Measurements from ENCODE around the gene RAB23.

GRCh38 chr6:57147955-57148858 lies 73.9 kb downstream of the RAB23 start:
- TF ChIP-seq EP300 (IDR thresholded peaks at IDR 0.05; ENCODE audit: borderline replicate concordance), result no peak
- TF ChIP-seq MAX (IDR thresholded peaks at IDR 0.05), result no peak
- TF ChIP-seq RAD21 (IDR thresholded peaks at IDR 0.05; ENCODE audit: low read depth), result no peak
- no peak for TF ChIP-seq CEBPB (IDR thresholded peaks at IDR 0.05)
- no peak for TF ChIP-seq TCF12 (IDR thresholded peaks at IDR 0.05; ENCODE audit: low read depth)
- no peak for TF ChIP-seq FOXM1 (IDR thresholded peaks at IDR 0.05; ENCODE audit: borderline replicate concordance, low read depth)
- TF ChIP-seq YY1 (IDR thresholded peaks at IDR 0.05; ENCODE audit: low read depth), result no peak
- TF ChIP-seq TAF1 (IDR thresholded peaks at IDR 0.05; ENCODE audit: low read depth), result no peak
- TF ChIP-seq CREB1 (IDR thresholded peaks at IDR 0.05; ENCODE audit: low read depth), result no peak
- TF ChIP-seq REST (IDR thresholded peaks at IDR 0.05; ENCODE audit: low read depth), result no peak
- TF ChIP-seq EGR1 (IDR thresholded peaks at IDR 0.05), result no peak
- TF ChIP-seq ZBTB7A (IDR thresholded peaks at IDR 0.05; ENCODE audit: low read depth), result no peak
